ENCODE results near the gene STRN.

The STRN gene

DNA sequence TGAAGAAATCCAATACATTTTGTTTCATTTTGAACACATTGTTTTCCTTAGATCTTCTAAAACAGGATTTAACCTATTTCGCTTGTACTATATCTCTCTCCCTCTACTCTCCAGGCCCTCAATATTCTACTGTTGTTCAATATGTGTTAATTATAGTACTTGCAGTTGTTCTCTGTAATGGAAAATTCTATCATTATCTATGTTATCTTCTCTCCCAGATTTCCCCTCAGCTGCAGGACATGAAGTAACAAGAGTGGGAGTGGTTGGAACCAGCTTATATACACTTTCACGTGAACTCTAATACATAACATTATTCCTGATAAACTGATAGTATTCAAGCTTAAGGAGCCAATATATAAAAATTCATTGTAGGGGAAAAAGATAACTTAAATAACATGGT lies 7.0 kb upstream of the STRN start:
- TF ChIP-seq, protein P1, sequence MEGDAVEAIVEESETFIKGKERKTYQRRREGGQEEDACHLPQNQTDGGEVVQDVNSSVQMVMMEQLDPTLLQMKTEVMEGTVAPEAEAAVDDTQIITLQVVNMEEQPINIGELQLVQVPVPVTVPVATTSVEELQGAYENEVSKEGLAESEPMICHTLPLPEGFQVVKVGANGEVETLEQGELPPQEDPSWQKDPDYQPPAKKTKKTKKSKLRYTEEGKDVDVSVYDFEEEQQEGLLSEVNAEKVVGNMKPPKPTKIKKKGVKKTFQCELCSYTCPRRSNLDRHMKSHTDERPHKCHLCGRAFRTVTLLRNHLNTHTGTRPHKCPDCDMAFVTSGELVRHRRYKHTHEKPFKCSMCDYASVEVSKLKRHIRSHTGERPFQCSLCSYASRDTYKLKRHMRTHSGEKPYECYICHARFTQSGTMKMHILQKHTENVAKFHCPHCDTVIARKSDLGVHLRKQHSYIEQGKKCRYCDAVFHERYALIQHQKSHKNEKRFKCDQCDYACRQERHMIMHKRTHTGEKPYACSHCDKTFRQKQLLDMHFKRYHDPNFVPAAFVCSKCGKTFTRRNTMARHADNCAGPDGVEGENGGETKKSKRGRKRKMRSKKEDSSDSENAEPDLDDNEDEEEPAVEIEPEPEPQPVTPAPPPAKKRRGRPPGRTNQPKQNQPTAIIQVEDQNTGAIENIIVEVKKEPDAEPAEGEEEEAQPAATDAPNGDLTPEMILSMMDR (IDR thresholded peaks at IDR 0.05; ENCODE audit: insufficient read depth, missing control alignments): no peak
- DNase-seq (ENCODE audit: insufficient read length, low spot score) (no peak), FAIRE-seq (no peak)

DNA sequence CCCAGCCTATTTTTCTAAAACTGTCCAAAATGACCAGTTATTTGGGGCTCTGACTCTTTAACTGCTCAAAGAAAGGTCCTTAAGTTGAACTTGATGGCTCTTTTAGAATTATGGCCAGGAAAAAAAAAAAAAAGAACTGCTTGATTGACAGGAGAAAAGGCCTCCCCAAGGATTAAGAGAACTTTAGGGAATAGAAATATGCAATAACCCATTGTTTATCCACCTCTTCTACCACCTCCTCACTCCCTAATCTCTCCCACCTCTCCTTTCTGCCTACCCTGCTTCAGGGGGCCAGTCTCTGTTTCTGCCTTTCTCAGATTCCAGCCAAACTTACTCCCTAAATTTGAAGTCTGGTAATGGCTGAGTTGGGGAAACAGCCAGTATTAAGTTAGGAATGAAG lies 5.7 kb upstream of the STRN start:
- DNase-seq (ENCODE audit: insufficient read length, low spot score) (no peak), FAIRE-seq (no peak)
- TF ChIP-seq, protein P1 (IDR thresholded peaks at IDR 0.05; ENCODE audit: insufficient read depth, missing control alignments): no peak

DNA sequence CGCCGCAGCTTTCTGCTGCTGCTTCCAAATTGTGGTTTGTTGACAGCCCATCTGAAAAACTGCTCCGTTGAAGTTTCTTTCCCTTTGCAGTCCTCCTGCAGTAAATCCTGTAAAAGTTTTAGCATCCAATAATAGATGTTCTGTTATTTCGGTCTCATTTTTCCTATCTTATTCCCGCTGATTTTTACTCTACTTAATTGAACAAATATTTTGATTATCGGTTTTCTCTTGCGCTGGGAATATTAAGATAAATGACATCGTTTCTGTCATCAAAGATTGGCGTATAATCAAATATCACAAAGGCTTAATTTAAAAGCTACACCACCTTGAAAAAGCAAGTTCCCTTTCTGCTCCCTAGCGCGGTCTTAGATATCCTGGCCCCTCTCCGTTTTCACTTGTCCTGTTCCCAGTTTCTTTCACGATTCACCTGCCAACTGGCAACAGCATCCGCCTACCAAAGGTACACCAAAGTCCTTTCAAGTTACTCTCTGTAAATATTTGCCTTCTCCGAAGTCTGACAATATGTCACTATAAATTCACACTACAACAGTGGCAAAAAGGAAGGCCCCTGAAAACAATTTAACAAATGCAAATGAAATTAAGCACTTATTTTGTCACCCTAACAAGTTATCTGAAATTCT lies 1.0 kb upstream of the STRN start:
- FAIRE-seq: no peak
- TF ChIP-seq, protein P1 (IDR thresholded peaks at IDR 0.05; ENCODE audit: insufficient read depth, missing control alignments): no peak
- DNase-seq (ENCODE audit: insufficient read length, low spot score): no peak

DNA sequence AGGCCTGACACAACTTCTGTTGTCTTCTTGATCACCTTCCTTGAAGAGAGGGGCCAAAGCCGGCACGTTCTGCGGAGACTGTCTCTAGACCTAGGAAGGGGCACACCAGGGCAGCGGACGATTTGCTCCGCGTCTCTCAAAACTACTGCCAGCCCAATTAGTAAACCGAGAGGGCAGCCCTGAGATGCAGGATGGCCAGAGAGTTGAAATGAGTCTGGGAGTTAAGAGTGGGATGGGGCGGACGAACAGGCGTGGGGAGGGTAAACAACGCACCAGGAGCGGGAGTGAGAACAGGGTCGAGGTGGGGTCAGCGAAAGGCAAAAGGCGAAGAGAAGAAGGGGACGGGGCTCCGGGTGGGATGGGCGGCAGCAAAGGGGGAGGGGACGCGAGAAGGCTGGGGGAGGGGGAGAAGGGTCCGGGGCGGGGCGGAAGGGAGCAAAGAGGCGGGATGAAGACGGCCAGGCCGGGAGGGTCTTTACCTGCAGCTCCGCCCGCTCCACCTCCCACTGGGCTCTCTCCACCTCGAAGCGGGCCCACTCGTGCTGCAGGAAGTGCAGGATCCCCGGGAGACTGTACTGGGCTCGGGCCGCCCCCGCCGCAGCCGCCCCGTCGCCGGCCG lies 476 bp downstream of the STRN start:
- DNase-seq (ENCODE audit: insufficient read length, low spot score) (no peak), FAIRE-seq (no peak)
- TF ChIP-seq, protein P1 (IDR thresholded peaks at IDR 0.05; ENCODE audit: insufficient read depth, missing control alignments): no peak

DNA sequence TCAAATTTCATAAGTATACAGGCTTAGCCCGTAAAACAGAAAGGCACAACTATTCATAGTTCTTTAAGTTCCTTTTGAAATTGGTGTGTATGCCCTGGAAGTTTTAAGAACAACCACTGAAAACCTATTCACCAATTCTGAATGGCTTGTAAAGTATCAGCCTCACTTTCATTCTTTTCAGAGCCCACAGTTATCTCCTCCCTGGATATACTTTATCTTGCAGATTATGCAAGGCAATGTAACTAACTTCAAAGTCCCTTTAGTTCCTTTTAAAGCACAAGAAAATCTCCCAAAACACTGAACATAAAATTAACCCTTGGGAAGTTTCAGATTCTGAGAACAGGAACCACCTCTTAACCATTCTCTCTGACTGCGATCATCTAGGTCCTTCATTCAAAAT lies 1.1 kb downstream of the STRN start:
- FAIRE-seq (no peak), DNase-seq (ENCODE audit: insufficient read length, low spot score) (no peak)
- TF ChIP-seq, protein P1 (IDR thresholded peaks at IDR 0.05; ENCODE audit: insufficient read depth, missing control alignments): no peak

DNA sequence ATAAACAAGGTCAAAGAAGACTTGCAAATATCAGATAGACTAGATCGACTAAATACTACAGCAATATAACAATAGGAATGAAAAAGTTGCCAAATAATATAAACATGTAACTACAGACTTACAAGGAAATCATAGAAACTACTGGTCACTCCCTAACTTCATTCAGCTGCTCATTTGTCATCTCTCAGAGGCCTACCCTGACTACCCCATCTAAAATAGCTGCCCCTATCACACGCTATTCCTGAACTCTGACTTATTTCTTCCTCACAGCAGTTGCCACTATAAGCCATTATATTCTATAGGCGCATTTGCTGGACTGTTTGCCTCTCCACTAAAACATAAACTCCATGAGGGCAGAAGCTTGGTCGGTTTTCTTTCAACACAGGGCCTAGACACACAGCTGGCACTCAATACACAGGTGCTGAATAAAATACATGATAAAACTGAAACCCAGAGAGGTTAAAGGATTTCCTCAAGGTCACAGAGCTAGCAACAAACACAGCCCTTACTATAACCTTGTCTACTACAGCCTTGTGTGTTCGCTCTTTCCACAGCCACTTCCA lies 1.8 kb downstream of the STRN start:
- DNase-seq (ENCODE audit: insufficient read length, low spot score) (no peak), FAIRE-seq (no peak)

More for the DNA sequence above, 1.8 kb downstream of the STRN start:
- TF ChIP-seq, protein P1 (IDR thresholded peaks at IDR 0.05; ENCODE audit: insufficient read depth, missing control alignments): no peak
